MM.1S (cell line): ENCODE results near the gene ZNF664.

Experiments used
- EZH2 ChIP-seq: fragments of 300-600 bp; sonication (generic); optimal IDR thresholded peaks from 2 replicates; pipeline ENCODE3; 2017; ENCODE audit warnings: low read depth, mild to moderate bottlenecking, antibody characterized with exemption, low read length, mixed read lengths
- TF ChIP-seq, protein P1 (sequence below): fragments of 300-600 bp; sonication (generic); IDR thresholded peaks from 2 replicates; pipeline ENCODE4 v1.5.1; 2016; ENCODE audit warnings: antibody characterized with exemption, low read length, mixed read lengths

DNA sequence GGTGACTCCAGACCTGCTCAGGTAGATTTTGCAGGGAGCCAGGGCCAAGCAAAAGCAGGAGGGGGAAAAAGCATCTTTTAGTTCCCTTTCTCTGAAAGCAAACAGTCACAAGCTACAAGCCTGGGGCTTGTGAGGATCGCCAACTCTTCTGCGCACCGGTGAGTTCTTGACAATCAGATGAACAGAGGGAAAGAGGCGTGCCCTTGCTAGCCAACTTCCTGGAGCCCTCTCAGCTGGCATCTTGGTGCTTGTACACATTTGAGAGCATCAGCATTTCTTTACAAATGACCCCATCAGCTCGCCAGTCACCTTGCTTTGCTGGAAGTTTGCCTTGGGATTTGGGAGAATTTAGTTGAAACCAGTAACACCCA is 55.5 kb downstream of the ZNF664 start:
- TF ChIP-seq, protein P1, sequence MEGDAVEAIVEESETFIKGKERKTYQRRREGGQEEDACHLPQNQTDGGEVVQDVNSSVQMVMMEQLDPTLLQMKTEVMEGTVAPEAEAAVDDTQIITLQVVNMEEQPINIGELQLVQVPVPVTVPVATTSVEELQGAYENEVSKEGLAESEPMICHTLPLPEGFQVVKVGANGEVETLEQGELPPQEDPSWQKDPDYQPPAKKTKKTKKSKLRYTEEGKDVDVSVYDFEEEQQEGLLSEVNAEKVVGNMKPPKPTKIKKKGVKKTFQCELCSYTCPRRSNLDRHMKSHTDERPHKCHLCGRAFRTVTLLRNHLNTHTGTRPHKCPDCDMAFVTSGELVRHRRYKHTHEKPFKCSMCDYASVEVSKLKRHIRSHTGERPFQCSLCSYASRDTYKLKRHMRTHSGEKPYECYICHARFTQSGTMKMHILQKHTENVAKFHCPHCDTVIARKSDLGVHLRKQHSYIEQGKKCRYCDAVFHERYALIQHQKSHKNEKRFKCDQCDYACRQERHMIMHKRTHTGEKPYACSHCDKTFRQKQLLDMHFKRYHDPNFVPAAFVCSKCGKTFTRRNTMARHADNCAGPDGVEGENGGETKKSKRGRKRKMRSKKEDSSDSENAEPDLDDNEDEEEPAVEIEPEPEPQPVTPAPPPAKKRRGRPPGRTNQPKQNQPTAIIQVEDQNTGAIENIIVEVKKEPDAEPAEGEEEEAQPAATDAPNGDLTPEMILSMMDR = no peak
- no peak for TF ChIP-seq EZH2
